ENCODE results near the gene TSC1. TPM values are rescaled to one million over a fixed set of nuclear protein-coding genes. Genes with fewer than 3 reads are reported as not detected.

The TSC1 gene
- total RNA-seq, 2 experiments from 2014 or later: 50.0 to 51.9 TPM

DNA sequence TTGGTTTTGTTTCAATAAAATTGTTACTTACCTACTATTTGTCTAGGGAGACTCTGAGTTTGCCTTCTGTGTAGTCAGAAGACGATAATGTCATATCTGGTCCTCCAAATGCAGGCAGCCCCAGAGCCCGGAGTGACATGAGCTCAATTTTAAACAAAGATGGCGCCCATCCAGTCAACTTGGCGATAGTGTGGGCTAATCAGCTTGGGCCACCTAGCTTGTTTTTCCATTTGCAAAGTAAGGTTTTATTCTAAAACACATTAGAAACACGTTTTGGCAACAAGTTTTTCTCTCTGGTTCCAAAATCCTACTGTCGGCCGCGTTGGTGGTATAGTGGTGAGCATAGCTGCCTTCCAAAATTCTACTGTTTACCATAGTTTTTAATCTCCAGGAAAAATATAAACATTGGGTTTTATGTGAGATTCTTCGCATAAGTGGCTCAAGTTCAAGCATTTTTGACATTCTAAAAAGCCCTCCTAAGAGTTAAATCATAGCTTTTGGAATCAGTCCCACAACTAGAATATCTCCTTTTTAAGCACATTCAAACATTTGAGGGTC is 13.2 kb downstream of the TSC1 start:
- intact Hi-C loops (cut with DNase I, micrococcal nuclease): no loop called here
- Histone ChIP-seq H3K27ac (ENCODE audit: low read depth in 1 of 2, low read length in 2 of 2) (no peak overlapping the region), H3K4me1 (ENCODE audit: insufficient read depth, low read length) (no peaks in the 10 kb centered on the region), H3K9me3 (ENCODE audit: control insufficient read depth in 1 of 2, insufficient read depth in 1 of 2, low read length in 2 of 2) (no peaks in the 10 kb centered on the region), H3K36me3 (ENCODE audit: insufficient read depth, low read length) (peaks cover 60% of the 10 kb centered on the region), H3K4me3 (ENCODE audit: low read length) (no peak overlapping the region), H3K27me3 (ENCODE audit: control insufficient read depth in 1 of 2, insufficient read depth in 2 of 2, low read length in 2 of 2) (no peaks in the 10 kb centered on the region)
- ChIA-PET CTCF (no interaction called here), POLR2A (no interaction called here)
- Mint-ChIP-seq H3K27ac (no peak overlapping the region), H3K4me1 (ENCODE audit: low read depth) (peaks cover 9% of the 10 kb centered on the region), H3K36me3 (ENCODE audit: low read depth) (peaks cover 85% of the 10 kb centered on the region), H3K4me3 (no peak overlapping the region), H3K27me3 (no peaks in the 10 kb centered on the region), H3K9me3 (no peaks in the 10 kb centered on the region)
- TF ChIP-seq, protein P1, sequence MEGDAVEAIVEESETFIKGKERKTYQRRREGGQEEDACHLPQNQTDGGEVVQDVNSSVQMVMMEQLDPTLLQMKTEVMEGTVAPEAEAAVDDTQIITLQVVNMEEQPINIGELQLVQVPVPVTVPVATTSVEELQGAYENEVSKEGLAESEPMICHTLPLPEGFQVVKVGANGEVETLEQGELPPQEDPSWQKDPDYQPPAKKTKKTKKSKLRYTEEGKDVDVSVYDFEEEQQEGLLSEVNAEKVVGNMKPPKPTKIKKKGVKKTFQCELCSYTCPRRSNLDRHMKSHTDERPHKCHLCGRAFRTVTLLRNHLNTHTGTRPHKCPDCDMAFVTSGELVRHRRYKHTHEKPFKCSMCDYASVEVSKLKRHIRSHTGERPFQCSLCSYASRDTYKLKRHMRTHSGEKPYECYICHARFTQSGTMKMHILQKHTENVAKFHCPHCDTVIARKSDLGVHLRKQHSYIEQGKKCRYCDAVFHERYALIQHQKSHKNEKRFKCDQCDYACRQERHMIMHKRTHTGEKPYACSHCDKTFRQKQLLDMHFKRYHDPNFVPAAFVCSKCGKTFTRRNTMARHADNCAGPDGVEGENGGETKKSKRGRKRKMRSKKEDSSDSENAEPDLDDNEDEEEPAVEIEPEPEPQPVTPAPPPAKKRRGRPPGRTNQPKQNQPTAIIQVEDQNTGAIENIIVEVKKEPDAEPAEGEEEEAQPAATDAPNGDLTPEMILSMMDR (IDR thresholded peaks at IDR 0.05): no peak
- ATAC-seq (ENCODE audit: poor library complexity) (no peak), DNase-seq (no peak)

DNA sequence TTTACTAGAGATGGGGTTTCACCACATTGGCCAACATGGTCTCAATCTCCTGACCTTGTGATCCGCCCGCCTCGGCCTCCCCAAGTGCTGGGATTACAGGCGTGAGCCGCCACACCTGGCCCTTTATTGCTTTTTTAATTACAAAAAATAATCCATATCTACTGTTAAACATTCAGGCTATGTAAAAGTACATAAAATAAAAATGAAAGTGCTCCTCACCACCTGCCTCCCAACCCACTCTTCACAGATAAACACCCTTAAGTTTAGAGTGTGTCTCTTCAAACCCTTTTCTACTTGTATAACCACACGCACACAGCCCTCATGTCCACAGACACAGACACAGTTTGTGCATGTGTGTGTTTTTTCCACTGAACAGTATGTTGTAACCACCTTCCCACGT is 16.7 kb downstream of the TSC1 start:
- H3K9me3 Mint-ChIP-seq: no peaks in the 10 kb centered on the region
- Histone ChIP-seq H3K27ac (ENCODE audit: low read depth in 1 of 2, low read length in 2 of 2) (no peak overlapping the region), H3K9me3 (ENCODE audit: control insufficient read depth in 1 of 2, insufficient read depth in 1 of 2, low read length in 2 of 2) (no peaks in the 10 kb centered on the region), H3K4me3 (ENCODE audit: low read length) (no peak overlapping the region), H3K4me1 (ENCODE audit: insufficient read depth, low read length) (no peaks in the 10 kb centered on the region), H3K36me3 (ENCODE audit: insufficient read depth, low read length) (peaks cover 74% of the 10 kb centered on the region), H3K27me3 (ENCODE audit: control insufficient read depth in 1 of 2, insufficient read depth in 2 of 2, low read length in 2 of 2) (no peaks in the 10 kb centered on the region)
- intact Hi-C loops (cut with DNase I, micrococcal nuclease): no loop called here
- no peak overlapping the region for H3K4me3 Mint-ChIP-seq
- H3K36me3 Mint-ChIP-seq (ENCODE audit: low read depth): peaks cover 95% of the 10 kb centered on the region
- ChIA-PET POLR2A (interaction anchor here (2.2 kb wide), 1 partner anchor 17 kb away, joined by 7 read pairs; the partner anchor contains the start of gene TSC1), CTCF (interaction anchor here (0.8 kb wide), 1 partner anchor 25 kb away, joined by 6 read pairs; no protein-coding TSS in a partner anchor)
- TF ChIP-seq, protein P1 (IDR thresholded peaks at IDR 0.05): no peak
- DNase-seq: no peak
- no peak for ATAC-seq (ENCODE audit: poor library complexity)
- no peak overlapping the region for H3K27ac Mint-ChIP-seq
- H3K4me1 Mint-ChIP-seq (ENCODE audit: low read depth): peaks cover 8% of the 10 kb centered on the region
- no peaks in the 10 kb centered on the region for H3K27me3 Mint-ChIP-seq

DNA sequence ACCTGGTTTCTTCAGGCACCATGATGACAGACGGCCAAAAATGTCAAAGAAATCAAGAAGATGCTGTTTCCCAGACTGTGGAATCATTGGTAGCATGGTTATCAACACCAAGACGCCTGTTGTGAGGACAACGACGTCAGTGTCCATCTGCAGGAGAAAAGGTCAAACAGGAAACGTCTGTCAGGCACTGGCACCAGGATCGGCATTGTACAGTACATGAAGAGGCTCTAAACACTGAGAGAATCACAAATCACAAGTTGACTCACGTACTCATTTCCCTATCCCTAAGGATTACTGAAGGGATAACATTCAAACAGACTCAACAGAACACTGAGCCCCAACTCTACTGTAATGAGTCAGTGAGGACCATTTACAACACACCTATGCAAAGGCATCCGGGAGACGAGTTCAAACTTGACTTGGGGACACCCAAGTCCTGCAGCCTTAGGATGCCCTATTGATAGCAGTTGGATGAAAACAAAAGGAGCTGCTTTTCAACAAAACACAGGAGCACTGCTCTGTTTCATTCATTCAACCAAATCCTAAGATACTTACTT is 21.0 kb downstream of the TSC1 start:
- ChIA-PET CTCF (interaction anchor here (0.9 to 1.1 kb wide), 2 partner anchors 11 to 98 kb away, joined by 3 read pairs; no protein-coding TSS in a partner anchor), POLR2A (no interaction called here)
- intact Hi-C loops (cut with DNase I, micrococcal nuclease): loop anchor here in 1 of 2 experiments (5.0 kb wide), 1 partner anchor 49 kb away; no protein-coding TSS in a partner anchor
- no peaks in the 10 kb centered on the region for H3K4me1 ChIP-seq (ENCODE audit: insufficient read depth, low read length)
- no peaks in the 10 kb centered on the region for H3K4me1 Mint-ChIP-seq (ENCODE audit: low read depth)
- no peaks in the 10 kb centered on the region for H3K9me3 ChIP-seq (ENCODE audit: control insufficient read depth in 1 of 2, insufficient read depth in 1 of 2, low read length in 2 of 2)
- no peak overlapping the region for H3K4me3 Mint-ChIP-seq
- TF ChIP-seq, protein P1 (IDR thresholded peaks at IDR 0.05): no peak
- no peak overlapping the region for H3K27ac Mint-ChIP-seq
- H3K36me3 ChIP-seq (ENCODE audit: insufficient read depth, low read length): peaks cover 91% of the 10 kb centered on the region
- H3K36me3 Mint-ChIP-seq (ENCODE audit: low read depth): peaks cover 95% of the 10 kb centered on the region
- DNase-seq (no peak), ATAC-seq (ENCODE audit: poor library complexity) (no peak)
- no peaks in the 10 kb centered on the region for H3K27me3 Mint-ChIP-seq
- no peaks in the 10 kb centered on the region for H3K27me3 ChIP-seq (ENCODE audit: control insufficient read depth in 1 of 2, insufficient read depth in 2 of 2, low read length in 2 of 2)
- no peak overlapping the region for H3K27ac ChIP-seq (ENCODE audit: low read depth in 1 of 2, low read length in 2 of 2)
- no peak overlapping the region for H3K4me3 ChIP-seq (ENCODE audit: low read length)
- H3K9me3 Mint-ChIP-seq: no peaks in the 10 kb centered on the region

All from CD4-positive, alpha-beta T cell (primary cell).